Glutamatergic neuron (in vitro differentiated cells): ENCODE data around the gene FAM124B. TPM values are rescaled to one million over a fixed set of nuclear protein-coding genes. Genes with fewer than 3 reads are reported as not detected.

Experiments used
- DNase-seq: peaks from one replicate; pipeline ENCODE4 v3.0.0; 2022
- H3K27ac Mint-ChIP-seq: one replicate; pipeline ENCODE4 v1.8.0; 2020; ENCODE audit warnings: mild to moderate bottlenecking, mixed read lengths, inconsistent platforms; ENCODE audit not compliant: unreplicated experiment
- H3K27me3 Mint-ChIP-seq: one replicate; pipeline ENCODE4 v1.8.0; 2020; ENCODE audit warnings: mild to moderate bottlenecking, moderate library complexity, mixed read lengths, inconsistent platforms; ENCODE audit not compliant: unreplicated experiment
- H3K36me3 Mint-ChIP-seq: one replicate; pipeline ENCODE4 v1.8.0; 2020; ENCODE audit warnings: mild to moderate bottlenecking, mixed read lengths, inconsistent platforms; ENCODE audit not compliant: unreplicated experiment
- H3K4me1 Mint-ChIP-seq: one replicate; pipeline ENCODE4 v1.8.0; 2020; ENCODE audit warnings: mild to moderate bottlenecking, low read depth, mixed read lengths, inconsistent platforms; ENCODE audit not compliant: unreplicated experiment
- H3K4me3 Mint-ChIP-seq: one replicate; pipeline ENCODE4 v1.8.0; 2020; ENCODE audit warnings: mild to moderate bottlenecking, mixed read lengths, inconsistent platforms; ENCODE audit not compliant: unreplicated experiment
- H3K9me3 Mint-ChIP-seq: one replicate; pipeline ENCODE4 v1.8.0; 2020; ENCODE audit warnings: mild to moderate bottlenecking, moderate library complexity, mixed read lengths, inconsistent platforms; ENCODE audit not compliant: unreplicated experiment
- total RNA-seq: library from RNA; stranded (reverse); fragmentation: NEBNext Ultra II Directional; extraction: Animal tissue kit (Norgen Biotek cat#: 25700); gene quantifications from one replicate; pipeline ENCODE4 v1.2.1, GENCODE V29; 2021; ENCODE audit not compliant: unreplicated experiment
- TF ChIP-seq, protein P1 (sequence below): fragments of 200-600 bp; sonication (generic); IDR thresholded peaks from one replicate; pipeline ENCODE4 v1.5.0; 2021; ENCODE audit not compliant: partially characterized antibody, unreplicated experiment

The FAM124B gene
- total RNA-seq, 1 donor from 2014 or later = 1.3 TPM

DNA sequence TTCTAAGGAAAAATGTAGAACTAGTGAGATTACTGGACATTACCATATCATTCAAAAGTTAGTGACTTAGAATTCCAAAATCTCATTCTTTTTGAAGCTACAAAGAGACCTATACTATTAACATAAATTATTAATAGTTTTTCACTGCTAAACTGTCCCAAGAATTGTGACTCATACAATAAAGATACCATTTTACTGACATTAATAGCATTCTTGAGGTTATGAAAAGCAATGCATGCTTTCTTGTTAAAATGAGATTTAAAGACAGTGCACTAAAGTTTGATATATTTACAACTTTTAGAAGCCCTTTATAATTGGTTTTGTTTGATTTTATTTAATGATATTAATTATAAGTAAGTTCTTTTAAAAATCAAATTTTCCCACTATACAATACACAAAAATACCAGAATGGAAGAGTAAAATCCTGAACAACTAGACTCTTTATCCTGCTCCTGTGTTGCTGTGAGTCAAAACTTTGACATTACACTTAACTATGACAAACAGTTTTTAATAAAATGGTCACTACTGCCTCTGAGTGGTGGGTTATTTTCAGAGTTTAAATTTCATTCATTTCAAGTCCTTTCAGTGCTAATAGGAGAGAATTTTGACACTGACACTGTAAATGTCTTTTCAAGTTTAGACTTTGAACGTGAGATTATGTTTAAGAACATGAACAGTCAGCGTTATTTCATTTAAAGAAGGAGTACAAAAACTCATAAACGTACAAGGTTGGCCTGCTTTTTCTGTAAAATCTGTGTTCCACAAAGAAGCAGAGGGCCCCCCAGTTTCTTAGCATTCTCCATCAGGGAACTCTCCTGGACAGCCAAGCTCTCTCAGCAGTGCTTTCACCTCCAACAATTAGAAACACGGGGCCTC lies 54.5 kb downstream of the FAM124B start:
- peaks cover 7% of the 10 kb centered on the region for H3K36me3 Mint-ChIP-seq
- H3K9me3 Mint-ChIP-seq = peaks cover 5% of the 10 kb centered on the region
- TF ChIP-seq, protein P1, sequence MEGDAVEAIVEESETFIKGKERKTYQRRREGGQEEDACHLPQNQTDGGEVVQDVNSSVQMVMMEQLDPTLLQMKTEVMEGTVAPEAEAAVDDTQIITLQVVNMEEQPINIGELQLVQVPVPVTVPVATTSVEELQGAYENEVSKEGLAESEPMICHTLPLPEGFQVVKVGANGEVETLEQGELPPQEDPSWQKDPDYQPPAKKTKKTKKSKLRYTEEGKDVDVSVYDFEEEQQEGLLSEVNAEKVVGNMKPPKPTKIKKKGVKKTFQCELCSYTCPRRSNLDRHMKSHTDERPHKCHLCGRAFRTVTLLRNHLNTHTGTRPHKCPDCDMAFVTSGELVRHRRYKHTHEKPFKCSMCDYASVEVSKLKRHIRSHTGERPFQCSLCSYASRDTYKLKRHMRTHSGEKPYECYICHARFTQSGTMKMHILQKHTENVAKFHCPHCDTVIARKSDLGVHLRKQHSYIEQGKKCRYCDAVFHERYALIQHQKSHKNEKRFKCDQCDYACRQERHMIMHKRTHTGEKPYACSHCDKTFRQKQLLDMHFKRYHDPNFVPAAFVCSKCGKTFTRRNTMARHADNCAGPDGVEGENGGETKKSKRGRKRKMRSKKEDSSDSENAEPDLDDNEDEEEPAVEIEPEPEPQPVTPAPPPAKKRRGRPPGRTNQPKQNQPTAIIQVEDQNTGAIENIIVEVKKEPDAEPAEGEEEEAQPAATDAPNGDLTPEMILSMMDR = no peak
- H3K27me3 Mint-ChIP-seq = peaks cover 2% of the 10 kb centered on the region
- H3K4me3 Mint-ChIP-seq = no peak overlapping the region
- no peak for DNase-seq
- H3K27ac Mint-ChIP-seq = no peak overlapping the region
- H3K4me1 Mint-ChIP-seq = no peaks in the 10 kb centered on the region

DNA sequence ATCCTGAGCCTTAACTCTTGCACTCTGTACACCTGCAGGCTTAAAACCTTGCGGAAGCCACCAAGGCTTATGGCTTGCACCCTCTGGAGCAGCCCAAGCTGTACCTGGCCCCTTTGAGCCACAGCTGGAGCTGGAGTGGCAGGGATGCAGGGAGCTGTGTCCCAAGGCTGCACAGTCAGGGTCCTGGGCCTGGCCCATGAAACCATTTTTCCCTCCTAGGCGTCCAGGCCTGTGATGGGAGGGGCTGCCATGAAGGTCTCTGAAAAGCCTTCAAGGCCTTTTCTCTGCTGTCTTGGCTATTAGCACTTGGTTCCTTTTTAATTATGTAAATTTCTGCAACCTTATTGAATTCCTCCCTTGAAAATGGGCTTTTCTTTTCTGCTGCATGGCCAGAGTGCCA lies 56.4 kb downstream of the FAM124B start:
- H3K36me3 Mint-ChIP-seq = peaks cover 7% of the 10 kb centered on the region
- peaks cover 2% of the 10 kb centered on the region for H3K27me3 Mint-ChIP-seq
- no peak for DNase-seq
- H3K4me1 Mint-ChIP-seq = no peaks in the 10 kb centered on the region
- TF ChIP-seq, protein P1 = no peak
- H3K27ac Mint-ChIP-seq = no peak overlapping the region
- peaks cover 5% of the 10 kb centered on the region for H3K9me3 Mint-ChIP-seq
- H3K4me3 Mint-ChIP-seq = no peak overlapping the region

DNA sequence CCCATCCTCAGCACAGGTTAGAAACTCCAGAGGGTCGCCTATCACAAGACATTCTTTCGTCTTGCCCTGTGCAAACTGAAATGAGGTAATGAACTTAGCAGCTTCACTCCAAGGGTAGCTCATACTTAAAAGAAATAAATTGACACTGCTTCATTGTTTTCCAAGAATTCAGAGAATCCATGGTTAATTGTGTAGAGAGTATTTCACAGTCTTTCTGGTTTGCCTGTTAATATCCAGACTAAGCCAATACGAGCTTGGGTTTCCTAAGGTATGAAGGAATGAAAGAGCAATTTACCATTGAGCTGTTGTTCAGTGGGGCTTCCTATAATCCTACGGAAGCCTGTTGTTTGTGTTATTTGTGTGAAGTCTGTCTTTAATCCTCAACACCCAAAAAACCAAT lies 58.7 kb downstream of the FAM124B start:
- TF ChIP-seq, protein P1 = no peak
- no peak overlapping the region for H3K27ac Mint-ChIP-seq
- peaks cover 7% of the 10 kb centered on the region for H3K36me3 Mint-ChIP-seq
- H3K4me1 Mint-ChIP-seq = no peaks in the 10 kb centered on the region
- no peak for DNase-seq
- H3K9me3 Mint-ChIP-seq = peaks cover 5% of the 10 kb centered on the region
- no peak overlapping the region for H3K4me3 Mint-ChIP-seq
- H3K27me3 Mint-ChIP-seq = peaks cover 2% of the 10 kb centered on the region

DNA sequence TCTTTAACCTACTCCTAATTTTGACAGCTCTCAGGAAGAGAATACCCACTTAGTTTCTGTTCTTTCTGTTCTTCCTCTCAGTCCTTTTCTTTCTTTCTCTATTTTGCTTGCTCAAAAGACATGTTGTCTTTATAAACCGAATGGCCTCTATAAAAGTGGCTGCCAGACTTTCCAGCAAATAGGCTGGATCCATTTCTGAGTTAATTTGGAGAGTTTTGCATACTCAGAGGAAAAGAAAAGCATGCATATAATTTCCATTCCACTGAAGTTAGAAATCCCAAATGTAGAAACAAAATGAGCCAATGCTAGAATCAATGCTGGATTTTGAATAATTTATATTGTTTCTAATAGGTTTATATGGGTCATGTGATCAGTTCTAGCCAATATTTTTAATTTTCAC lies 65.9 kb downstream of the FAM124B start:
- Mint-ChIP-seq H3K27ac (no peak overlapping the region), H3K9me3 (no peaks in the 10 kb centered on the region), H3K27me3 (no peaks in the 10 kb centered on the region), H3K4me1 (peaks cover 9% of the 10 kb centered on the region), H3K36me3 (no peaks in the 10 kb centered on the region), H3K4me3 (no peak overlapping the region)
- no peak for DNase-seq
- TF ChIP-seq, protein P1 = no peak

DNA sequence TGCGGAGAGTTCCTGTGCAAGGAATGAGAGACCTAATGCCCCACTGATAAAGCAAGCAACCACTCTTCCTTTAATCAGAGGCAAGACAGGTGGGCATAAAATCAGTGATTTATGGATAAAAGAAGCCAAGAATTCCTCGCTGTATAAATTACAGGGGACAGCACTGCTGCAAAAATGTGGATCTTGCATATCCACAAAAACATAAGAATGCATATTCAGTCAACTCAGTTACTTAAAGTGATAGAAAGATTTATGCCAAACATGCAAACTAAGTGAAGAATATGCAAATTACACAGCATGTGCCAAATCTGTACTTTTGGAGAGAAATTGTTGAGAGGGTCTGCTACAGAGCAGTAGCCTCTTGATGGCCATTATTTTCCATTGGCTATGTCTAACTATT lies 67.2 kb downstream of the FAM124B start:
- Mint-ChIP-seq H3K36me3 (no peaks in the 10 kb centered on the region), H3K4me1 (peaks cover 9% of the 10 kb centered on the region), H3K9me3 (no peaks in the 10 kb centered on the region), H3K27ac (no peak overlapping the region), H3K4me3 (no peak overlapping the region), H3K27me3 (peaks cover 2% of the 10 kb centered on the region)
- no peak for DNase-seq
- TF ChIP-seq, protein P1 = no peak
